Measurements from ENCODE around the gene HNRNPUL1.
"Not testable (repeated sequence)": the region's sequence is repeated elsewhere in the genome, so short reads cannot be mapped to it uniquely, and the experiment has no call there.

HNRNPUL1 gene

DNA sequence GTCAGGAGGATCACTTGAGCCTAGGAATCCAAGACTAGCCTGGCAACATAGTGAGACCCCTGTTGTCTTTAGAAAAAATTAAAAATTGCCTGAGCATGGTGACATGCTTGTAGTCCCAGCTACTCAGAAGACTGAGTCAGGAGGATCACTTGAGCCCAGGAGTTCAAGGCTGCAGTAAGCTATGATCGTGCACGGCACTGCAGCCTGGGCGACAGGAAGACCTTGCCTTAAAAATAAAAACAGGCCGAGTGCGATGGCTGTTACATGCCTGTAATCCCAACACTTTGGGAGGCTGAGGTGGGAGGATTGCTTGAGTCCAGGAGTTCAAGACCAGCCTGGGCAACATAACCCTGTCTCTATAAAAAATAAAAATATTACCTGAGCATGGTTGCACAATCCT lies 5.4 kb downstream of the HNRNPUL1 start:
- no peak for TF ChIP-seq ZFX (IDR thresholded peaks at IDR 0.05; ENCODE audit: borderline replicate concordance)
- TF ChIP-seq, protein P1, sequence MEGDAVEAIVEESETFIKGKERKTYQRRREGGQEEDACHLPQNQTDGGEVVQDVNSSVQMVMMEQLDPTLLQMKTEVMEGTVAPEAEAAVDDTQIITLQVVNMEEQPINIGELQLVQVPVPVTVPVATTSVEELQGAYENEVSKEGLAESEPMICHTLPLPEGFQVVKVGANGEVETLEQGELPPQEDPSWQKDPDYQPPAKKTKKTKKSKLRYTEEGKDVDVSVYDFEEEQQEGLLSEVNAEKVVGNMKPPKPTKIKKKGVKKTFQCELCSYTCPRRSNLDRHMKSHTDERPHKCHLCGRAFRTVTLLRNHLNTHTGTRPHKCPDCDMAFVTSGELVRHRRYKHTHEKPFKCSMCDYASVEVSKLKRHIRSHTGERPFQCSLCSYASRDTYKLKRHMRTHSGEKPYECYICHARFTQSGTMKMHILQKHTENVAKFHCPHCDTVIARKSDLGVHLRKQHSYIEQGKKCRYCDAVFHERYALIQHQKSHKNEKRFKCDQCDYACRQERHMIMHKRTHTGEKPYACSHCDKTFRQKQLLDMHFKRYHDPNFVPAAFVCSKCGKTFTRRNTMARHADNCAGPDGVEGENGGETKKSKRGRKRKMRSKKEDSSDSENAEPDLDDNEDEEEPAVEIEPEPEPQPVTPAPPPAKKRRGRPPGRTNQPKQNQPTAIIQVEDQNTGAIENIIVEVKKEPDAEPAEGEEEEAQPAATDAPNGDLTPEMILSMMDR (IDR thresholded peaks at IDR 0.05) = no peak
- no peak overlapping the region for H3K27ac ChIP-seq

- TF ChIP-seq, protein P1 (IDR thresholded peaks at IDR 0.05) = no peak
- no peak for TF ChIP-seq ZFX (IDR thresholded peaks at IDR 0.05; ENCODE audit: borderline replicate concordance)
- H3K27ac ChIP-seq = no peak overlapping the region
Measured at GRCh38 chr19:41273076-41273475, 8.9 kb downstream of the HNRNPUL1 start.

- no peak overlapping the region for H3K27ac ChIP-seq
- TF ChIP-seq, protein P1 (IDR thresholded peaks at IDR 0.05) = no peak
- no peak for TF ChIP-seq ZFX (IDR thresholded peaks at IDR 0.05; ENCODE audit: borderline replicate concordance)
Measured at GRCh38 chr19:41274802-41275201, 10.6 kb downstream of the HNRNPUL1 start.

- H3K27ac ChIP-seq = no peak overlapping the region
- TF ChIP-seq, protein P1 (IDR thresholded peaks at IDR 0.05) = no peak
- TF ChIP-seq ZFX (IDR thresholded peaks at IDR 0.05; ENCODE audit: borderline replicate concordance) = no peak
Measured at GRCh38 chr19:41276231-41276630, 12.1 kb downstream of the HNRNPUL1 start.

DNA sequence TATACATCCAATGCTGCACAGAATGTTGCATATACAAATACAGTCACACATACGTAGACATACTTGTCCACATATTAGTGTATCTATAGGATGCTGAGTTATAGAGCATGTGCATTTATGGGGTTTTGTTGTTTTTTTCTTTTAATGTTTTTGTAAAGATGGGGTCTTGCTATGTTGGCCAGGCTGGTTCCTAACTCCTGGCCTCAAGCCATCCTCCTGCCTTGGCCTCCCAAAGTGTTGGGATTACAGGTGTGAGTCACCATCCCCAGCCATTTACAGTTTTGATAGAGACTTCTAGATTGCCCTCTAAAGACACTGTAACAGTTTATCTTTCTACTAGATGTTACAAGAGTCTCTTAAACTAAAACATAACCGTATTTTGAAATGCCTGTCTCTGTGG lies 14.3 kb downstream of the HNRNPUL1 start:
- TF ChIP-seq, protein P1 (IDR thresholded peaks at IDR 0.05) = no peak
- TF ChIP-seq ZFX (IDR thresholded peaks at IDR 0.05; ENCODE audit: borderline replicate concordance) = no peak
- no peak overlapping the region for H3K27ac ChIP-seq

DNA sequence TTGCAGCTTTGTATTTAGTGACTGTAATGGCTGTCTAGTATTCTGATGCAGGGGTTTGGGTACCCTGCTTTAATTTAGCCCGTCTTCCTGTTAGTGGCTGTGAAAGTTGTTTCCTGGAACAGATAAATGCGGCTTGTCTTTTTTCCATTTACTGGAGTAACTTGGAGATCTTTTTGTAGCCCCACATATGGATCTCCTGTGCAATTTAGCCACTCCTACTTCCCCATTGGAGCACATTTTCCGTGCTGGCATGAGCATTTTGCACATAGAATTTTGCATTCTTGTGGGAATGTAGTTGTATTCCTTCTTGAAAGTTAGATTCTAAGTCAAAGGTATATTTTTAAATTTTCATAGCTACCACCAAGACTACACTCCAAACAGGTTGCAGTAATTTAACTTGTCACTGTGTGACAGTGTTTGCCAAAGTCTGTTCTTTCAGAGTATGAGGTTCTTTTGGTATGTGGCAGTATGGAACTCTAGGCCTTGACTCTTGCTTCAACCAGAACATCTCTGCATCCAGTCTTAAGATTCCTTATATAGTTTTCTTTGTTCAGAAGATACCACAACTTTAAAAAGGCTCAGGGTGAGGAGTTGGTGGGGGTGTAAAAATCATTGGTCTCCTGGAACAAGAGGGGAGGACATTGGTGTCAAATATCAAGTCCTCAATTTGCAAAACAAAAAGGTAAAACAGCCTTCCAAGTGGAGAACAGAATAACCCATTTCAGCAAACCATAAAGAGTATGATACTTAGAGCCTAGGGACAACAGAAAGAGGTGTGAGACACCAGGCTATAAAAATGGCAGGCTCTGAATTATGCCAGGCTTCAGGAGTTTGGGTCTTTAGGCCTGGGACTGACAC lies 24.7 kb downstream of the HNRNPUL1 start:
- no peak overlapping the region for H3K27ac ChIP-seq
- TF ChIP-seq, protein P1 (IDR thresholded peaks at IDR 0.05) = no peak
- no peak for TF ChIP-seq ZFX (IDR thresholded peaks at IDR 0.05; ENCODE audit: borderline replicate concordance)

GRCh38 chr19:41289814-41290213 lies 25.6 kb downstream of the HNRNPUL1 start:
- not testable (repeated sequence) for H3K27ac ChIP-seq
